Stimulated activated CD4-positive, alpha-beta T cell treated with anti-CD3 and anti-CD28 coated beads, Interleukin-12 subunit alpha, Interleukin-12 subunit beta, amount 100 ng/mL, for 48 hours (primary cell): ENCODE data around the gene RAD9A.

Experiments
- DNase-seq, 3 donors: peaks; one replicate each; pipeline ENCODE4 v3.0.0-alpha.2; 2020; ENCODE audit warnings: low read depth in 2 of 3, low spot score in 1 of 3

Gene RAD9A

GRCh38 chr11:67438158-67438902, 46.5 kb downstream of the RAD9A start:
- peak; percentile 74 to 79 (median 79) for DNase-seq

DNA sequence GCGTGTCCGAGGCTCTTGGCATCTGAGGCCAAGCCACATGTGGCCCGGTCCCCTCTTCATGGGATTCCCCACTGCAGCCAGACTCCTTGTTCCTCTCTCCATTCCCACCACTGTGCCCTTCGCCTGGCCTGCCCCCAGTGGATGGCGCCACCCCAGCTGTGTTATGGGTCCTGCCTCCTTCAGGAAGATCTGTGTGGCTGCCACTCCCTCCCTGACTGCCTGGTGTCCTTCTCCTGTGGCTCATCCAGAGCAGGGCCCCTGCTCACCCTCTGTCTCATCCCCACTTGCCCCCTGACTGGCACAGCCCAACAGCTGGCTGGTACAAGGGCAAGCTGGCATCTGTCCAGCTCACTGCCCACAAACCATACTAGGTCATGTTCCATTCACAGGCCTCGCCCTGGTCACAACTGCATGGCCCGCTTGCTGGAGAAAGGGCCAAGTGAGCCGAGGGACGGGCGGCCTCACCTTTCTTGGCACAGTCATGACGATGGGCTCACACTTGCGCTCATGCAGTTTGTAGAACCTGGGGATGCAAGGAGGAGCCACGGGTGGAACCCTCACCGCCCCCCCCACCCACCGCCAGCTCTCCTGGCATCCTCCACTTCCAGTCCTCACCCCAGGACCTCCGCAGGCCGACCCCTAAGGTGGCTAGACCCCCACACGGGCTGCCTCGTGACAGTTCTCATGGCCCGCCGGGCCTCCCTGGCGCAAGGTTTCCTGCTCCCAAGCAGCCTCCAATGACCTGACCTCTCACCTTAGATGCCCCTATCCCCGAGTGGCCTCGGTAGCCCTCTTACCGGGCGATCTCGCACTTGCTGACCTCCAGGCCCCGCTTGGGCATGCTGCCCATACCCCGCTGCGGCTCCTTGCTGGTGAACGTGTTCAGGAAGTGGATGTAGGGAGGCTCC, 47.8 kb downstream of the RAD9A start:
- no peak for DNase-seq

- no peak for DNase-seq
These were observed 48.7 kb downstream of the RAD9A start for GRCh38 chr11:67440229-67441097.

- no peak for DNase-seq
These were observed 49.3 kb downstream of the RAD9A start for GRCh38 chr11:67441098-67441563.

- no peak for DNase-seq
These were observed 50.1 kb downstream of the RAD9A start for GRCh38 chr11:67441731-67442351.

DNA sequence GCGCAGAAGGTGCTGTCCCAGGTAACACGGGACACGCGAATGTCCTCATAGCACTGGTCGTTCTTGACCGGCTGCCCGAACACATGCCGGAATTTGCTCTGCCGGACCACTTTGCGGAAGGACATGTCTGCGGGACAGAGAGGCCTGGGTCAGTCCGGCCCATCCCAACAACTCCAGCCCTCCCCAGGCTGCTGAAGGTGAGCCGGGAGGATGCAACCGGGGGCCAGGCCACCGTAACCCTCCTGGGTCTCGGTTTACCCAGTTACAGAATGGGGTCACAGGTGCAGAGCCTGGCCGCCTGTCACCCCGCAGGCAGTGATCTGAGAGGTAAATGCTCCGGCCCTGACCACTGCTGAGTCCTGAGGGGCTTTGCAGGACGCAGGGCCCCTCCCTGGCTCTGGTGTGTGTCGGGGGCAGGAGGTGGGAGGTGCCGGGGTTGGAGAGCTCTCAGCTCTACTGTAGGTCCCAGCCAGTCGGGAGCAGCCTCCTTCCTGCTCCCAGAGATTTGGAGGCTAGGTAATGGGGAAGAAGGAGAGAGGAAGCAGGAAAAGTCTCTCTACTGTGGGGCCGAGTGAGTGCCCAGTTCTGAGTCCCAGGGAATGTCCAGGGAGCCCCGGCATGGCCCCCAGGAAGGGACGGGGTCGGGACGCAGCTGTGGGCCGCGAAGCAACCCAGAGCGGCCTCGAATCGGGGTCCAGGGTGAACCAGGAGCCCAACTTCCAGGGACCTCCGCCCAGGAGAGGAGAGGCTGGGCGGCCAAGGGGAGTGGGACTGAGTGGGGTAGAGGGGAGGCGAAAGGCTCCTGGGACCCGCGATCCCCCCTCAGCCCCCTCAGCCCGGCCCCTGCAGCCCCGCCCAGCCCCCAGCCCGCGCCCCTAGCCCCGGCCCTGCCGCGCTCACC, 51.0 kb downstream of the RAD9A start:
- no peak for DNase-seq

DNA sequence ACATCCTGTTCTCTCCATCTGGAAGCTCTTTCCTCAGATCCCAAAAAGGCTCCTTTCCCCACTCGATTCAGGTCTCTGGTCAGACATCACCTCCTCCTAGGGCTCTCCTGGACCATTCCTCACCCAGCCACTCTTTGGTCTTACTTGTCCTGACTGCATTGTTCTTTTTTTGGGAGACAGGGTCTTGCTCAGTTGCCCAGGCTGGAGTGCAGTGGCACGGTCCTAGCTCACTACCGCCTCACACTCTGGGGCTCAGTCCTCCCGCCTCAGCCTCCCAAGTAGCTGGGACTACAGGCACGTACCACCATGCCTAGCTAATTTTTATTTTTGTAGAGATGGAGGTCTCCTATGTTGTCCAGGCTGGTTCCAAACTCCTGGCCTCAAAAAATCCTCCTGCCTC, 53.7 kb downstream of the RAD9A start:
- DNase-seq, result no peak
